ENCODE data around the gene PMPCB. TPM values are rescaled to one million over a fixed set of nuclear protein-coding genes. Genes with fewer than 3 reads are reported as not detected.

Gene PMPCB
- total and polyA plus RNA-seq, 2 donors (not counting 1 experiment from before 2014, with no cell fraction given): 62.8 to 94.4 TPM

DNA sequence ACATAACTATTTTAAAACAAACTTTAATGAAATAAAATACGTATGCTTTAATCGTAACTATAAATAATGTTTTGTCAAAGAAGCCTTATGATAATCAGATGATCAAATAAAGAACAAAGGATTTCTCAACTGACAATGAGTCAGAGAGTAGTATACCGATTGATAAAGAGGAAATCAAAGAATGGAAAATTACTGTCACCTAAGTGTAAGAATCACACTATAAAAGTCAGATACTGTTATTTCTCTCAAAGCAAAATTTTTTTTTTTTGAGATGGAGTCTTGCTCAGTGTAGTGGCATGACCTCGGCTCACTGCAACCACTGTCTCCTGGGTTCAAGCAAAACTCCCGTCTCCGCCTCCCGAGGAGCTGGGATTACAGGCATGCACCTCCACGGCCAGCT lies 28.5 kb downstream of the PMPCB start:
- DNase-seq (ENCODE audit: low read depth in 2 of 2): no peak
- Histone ChIP-seq H4K20me1 (ENCODE audit: control insufficient read depth, extremely low read depth, insufficient read depth, low read length) (no peaks in the 10 kb centered on the region), H3K4me2 (ENCODE audit: extremely low read depth, insufficient read depth, low read length) (no peak overlapping the region), H3K9ac (ENCODE audit: insufficient read depth, low read length) (no peak overlapping the region), H3K27me3 (ENCODE audit: control insufficient read depth, insufficient read depth, low read length) (no peaks in the 10 kb centered on the region), H3K36me3 (ENCODE audit: control insufficient read depth, insufficient read depth, low read length) (peaks cover 5% of the 10 kb centered on the region), H2AFZ (ENCODE audit: low read length) (no peak overlapping the region), H3K4me1 (ENCODE audit: control insufficient read depth, extremely low read depth, insufficient read depth, low read length) (no peaks in the 10 kb centered on the region), H3K79me2 (ENCODE audit: control insufficient read depth, insufficient read depth, low read length) (peaks cover 2% of the 10 kb centered on the region), H3K9me3 (ENCODE audit: control insufficient read depth, insufficient read depth, low read depth, low read length) (no peaks in the 10 kb centered on the region), H3K27ac (ENCODE audit: insufficient read depth, low read length) (no peak overlapping the region), H3K4me3 (replicated peaks in 1 of 4; ENCODE audit: control extremely low read depth in 1 of 4, insufficient read depth in 1 of 4, low read depth in 3 of 4, low read length in 4 of 4) (no peak overlapping the region)
- TF ChIP-seq, protein P1, sequence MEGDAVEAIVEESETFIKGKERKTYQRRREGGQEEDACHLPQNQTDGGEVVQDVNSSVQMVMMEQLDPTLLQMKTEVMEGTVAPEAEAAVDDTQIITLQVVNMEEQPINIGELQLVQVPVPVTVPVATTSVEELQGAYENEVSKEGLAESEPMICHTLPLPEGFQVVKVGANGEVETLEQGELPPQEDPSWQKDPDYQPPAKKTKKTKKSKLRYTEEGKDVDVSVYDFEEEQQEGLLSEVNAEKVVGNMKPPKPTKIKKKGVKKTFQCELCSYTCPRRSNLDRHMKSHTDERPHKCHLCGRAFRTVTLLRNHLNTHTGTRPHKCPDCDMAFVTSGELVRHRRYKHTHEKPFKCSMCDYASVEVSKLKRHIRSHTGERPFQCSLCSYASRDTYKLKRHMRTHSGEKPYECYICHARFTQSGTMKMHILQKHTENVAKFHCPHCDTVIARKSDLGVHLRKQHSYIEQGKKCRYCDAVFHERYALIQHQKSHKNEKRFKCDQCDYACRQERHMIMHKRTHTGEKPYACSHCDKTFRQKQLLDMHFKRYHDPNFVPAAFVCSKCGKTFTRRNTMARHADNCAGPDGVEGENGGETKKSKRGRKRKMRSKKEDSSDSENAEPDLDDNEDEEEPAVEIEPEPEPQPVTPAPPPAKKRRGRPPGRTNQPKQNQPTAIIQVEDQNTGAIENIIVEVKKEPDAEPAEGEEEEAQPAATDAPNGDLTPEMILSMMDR (conservative IDR thresholded peaks at IDR 0.05 in 1 of 2, IDR thresholded peaks at IDR 0.05 in 1 of 2; ENCODE audit: low read depth in 1 of 2, low read length in 2 of 2): no peak
- no peak for TF ChIP-seq EZH2 (IDR thresholded peaks at IDR 0.05; ENCODE audit: low read length, missing control alignments)

- Histone ChIP-seq H3K27me3 (ENCODE audit: control insufficient read depth, insufficient read depth, low read length) (no peaks in the 10 kb centered on the region), H3K27ac (ENCODE audit: insufficient read depth, low read length) (no peak overlapping the region), H3K4me1 (ENCODE audit: control insufficient read depth, extremely low read depth, insufficient read depth, low read length) (no peaks in the 10 kb centered on the region), H3K79me2 (ENCODE audit: control insufficient read depth, insufficient read depth, low read length) (peaks cover 26% of the 10 kb centered on the region), H3K9me3 (ENCODE audit: control insufficient read depth, insufficient read depth, low read depth, low read length) (no peaks in the 10 kb centered on the region), H4K20me1 (ENCODE audit: control insufficient read depth, extremely low read depth, insufficient read depth, low read length) (no peaks in the 10 kb centered on the region), H3K4me2 (ENCODE audit: extremely low read depth, insufficient read depth, low read length) (no peak overlapping the region), H2AFZ (ENCODE audit: low read length) (no peak overlapping the region), H3K4me3 (replicated peaks in 1 of 4; ENCODE audit: control extremely low read depth in 1 of 4, insufficient read depth in 1 of 4, low read depth in 3 of 4, low read length in 4 of 4) (no peak overlapping the region), H3K9ac (ENCODE audit: insufficient read depth, low read length) (no peak overlapping the region), H3K36me3 (ENCODE audit: control insufficient read depth, insufficient read depth, low read length) (peaks cover 14% of the 10 kb centered on the region)
- TF ChIP-seq, protein P1 (conservative IDR thresholded peaks at IDR 0.05 in 1 of 2, IDR thresholded peaks at IDR 0.05 in 1 of 2; ENCODE audit: low read depth in 1 of 2, low read length in 2 of 2): no peak
- TF ChIP-seq EZH2 (IDR thresholded peaks at IDR 0.05; ENCODE audit: low read length, missing control alignments): no peak
- DNase-seq (ENCODE audit: low read depth in 2 of 2): no peak
Measured at GRCh38 chr7:103336761-103337160, 39.5 kb downstream of the PMPCB start.

GRCh38 chr7:103338864-103339263 lies 41.6 kb downstream of the PMPCB start:
- Histone ChIP-seq H3K36me3 (ENCODE audit: control insufficient read depth, insufficient read depth, low read length) (peaks cover 14% of the 10 kb centered on the region), H2AFZ (ENCODE audit: low read length) (no peak overlapping the region), H3K79me2 (ENCODE audit: control insufficient read depth, insufficient read depth, low read length) (peaks cover 41% of the 10 kb centered on the region), H3K4me3 (replicated peaks in 1 of 4; ENCODE audit: control extremely low read depth in 1 of 4, insufficient read depth in 1 of 4, low read depth in 3 of 4, low read length in 4 of 4) (no peak overlapping the region), H3K4me1 (ENCODE audit: control insufficient read depth, extremely low read depth, insufficient read depth, low read length) (peaks cover 3% of the 10 kb centered on the region), H3K4me2 (ENCODE audit: extremely low read depth, insufficient read depth, low read length) (no peak overlapping the region), H3K9me3 (ENCODE audit: control insufficient read depth, insufficient read depth, low read depth, low read length) (no peaks in the 10 kb centered on the region), H3K27me3 (ENCODE audit: control insufficient read depth, insufficient read depth, low read length) (no peaks in the 10 kb centered on the region), H3K9ac (ENCODE audit: insufficient read depth, low read length) (no peak overlapping the region), H3K27ac (ENCODE audit: insufficient read depth, low read length) (no peak overlapping the region), H4K20me1 (ENCODE audit: control insufficient read depth, extremely low read depth, insufficient read depth, low read length) (no peaks in the 10 kb centered on the region)
- DNase-seq (ENCODE audit: low read depth in 2 of 2): no peak
- TF ChIP-seq, protein P1 (conservative IDR thresholded peaks at IDR 0.05 in 1 of 2, IDR thresholded peaks at IDR 0.05 in 1 of 2; ENCODE audit: low read depth in 1 of 2, low read length in 2 of 2): no peak
- no peak for TF ChIP-seq EZH2 (IDR thresholded peaks at IDR 0.05; ENCODE audit: low read length, missing control alignments)
